ENCODE data around the gene ITGAX.
"Not testable (repeated sequence)": the region's sequence is repeated elsewhere in the genome, so short reads cannot be mapped to it uniquely, and the experiment has no call there.

Gene ITGAX

GRCh38 chr16:31412750-31413149 lies 57.8 kb downstream of the ITGAX start:
- DNase-seq: no peak

GRCh38 chr16:31413381-31413780 lies 58.4 kb downstream of the ITGAX start:
- DNase-seq: no peak

GRCh38 chr16:31413943-31414342 lies 59.0 kb downstream of the ITGAX start:
- DNase-seq: no peak

GRCh38 chr16:31414706-31415105 lies 59.7 kb downstream of the ITGAX start:
- no peak for DNase-seq

- no peak for DNase-seq
Measured at GRCh38 chr16:31416371-31416770, 61.4 kb downstream of the ITGAX start.

GRCh38 chr16:31417036-31417435 lies 62.1 kb downstream of the ITGAX start:
- not testable (repeated sequence) for DNase-seq

GRCh38 chr16:31417916-31418315 lies 62.9 kb downstream of the ITGAX start:
- no peak for DNase-seq

GRCh38 chr16:31420037-31420436 lies 65.1 kb downstream of the ITGAX start:
- DNase-seq: no peak

GRCh38 chr16:31421587-31421986 lies 66.6 kb downstream of the ITGAX start:
- DNase-seq: peak; percentile 71

GRCh38 chr16:31423241-31423640 lies 68.3 kb downstream of the ITGAX start:
- DNase-seq: no peak

- DNase-seq: no peak
Measured at GRCh38 chr16:31423801-31424200, 68.8 kb downstream of the ITGAX start.

- DNase-seq: peak; percentile 75
Measured at GRCh38 chr16:31427441-31428278, 72.7 kb downstream of the ITGAX start.

GRCh38 chr16:31428279-31428597 lies 73.3 kb downstream of the ITGAX start, which contains the start of gene COX6A2:
COX6A2 (minus strand) TSS chr16:31428360; CDS start chr16:31428325, 35 bp downstream.
- DNase-seq: no peak

- no peak for DNase-seq
Measured at GRCh38 chr16:31428638-31429247, 73.8 kb downstream of the ITGAX start.

GRCh38 chr16:31429314-31429713 lies 74.3 kb downstream of the ITGAX start:
- DNase-seq: no peak

GRCh38 chr16:31429796-31430195 lies 74.8 kb downstream of the ITGAX start:
- DNase-seq: no peak

GRCh38 chr16:31430380-31431052 lies 75.5 kb downstream of the ITGAX start:
- DNase-seq: no peak
